ENCODE measurements around the gene MYMX. TPM values are rescaled to one million over a fixed set of nuclear protein-coding genes. Genes with fewer than 3 reads are reported as not detected.

Gene MYMX
- total RNA-seq, 1 experiment from 2014 or later = not detected

DNA sequence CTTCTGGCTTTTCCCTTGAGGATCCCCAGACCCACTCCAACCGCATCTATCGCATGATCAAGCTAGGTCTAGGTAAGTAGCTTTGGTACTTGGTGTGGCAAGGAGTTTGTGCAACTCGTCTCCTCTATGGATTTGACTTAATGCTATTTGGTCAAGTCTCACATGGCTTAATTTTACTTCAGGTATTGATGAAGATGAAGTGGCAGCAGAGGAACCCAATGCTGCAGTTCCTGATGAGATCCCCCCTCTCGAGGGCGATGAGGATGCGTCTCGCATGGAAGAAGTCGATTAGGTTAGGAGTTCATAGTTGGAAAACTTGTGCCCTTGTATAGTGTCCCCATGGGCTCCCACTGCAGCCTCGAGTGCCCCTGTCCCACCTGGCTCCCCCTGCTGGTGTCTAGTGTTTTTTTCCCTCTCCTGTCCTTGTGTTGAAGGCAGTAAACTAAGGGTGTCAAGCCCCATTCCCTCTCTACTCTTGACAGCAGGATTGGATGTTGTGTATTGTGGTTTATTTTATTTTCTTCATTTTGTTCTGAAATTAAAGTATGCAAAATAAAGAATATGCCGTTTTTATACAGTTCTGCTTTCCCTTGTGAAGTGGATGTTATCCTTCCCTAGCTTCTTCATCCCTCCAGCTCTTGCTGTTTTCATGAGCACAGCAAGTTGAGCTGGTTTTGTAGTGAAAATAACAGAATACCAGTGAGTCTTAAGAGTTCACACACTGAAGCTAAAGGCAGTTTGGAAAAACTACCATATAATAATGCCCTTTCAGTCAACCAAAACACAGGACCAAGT lies 36.8 kb downstream of the MYMX start:
- POLR2A ChIA-PET = interaction anchor here (0.5 kb wide), 1 partner anchor 30 kb away, joined by 5 read pairs; no protein-coding TSS in a partner anchor
- TSS peak; percentile 3 for BruUV-seq (replicated peaks)
- H3K36me3 Mint-ChIP-seq (ENCODE audit: insufficient read depth, unreplicated experiment) = peaks cover 100% of the 10 kb centered on the region
- peaks cover 35% of the 10 kb centered on the region for H3K4me1 Mint-ChIP-seq (ENCODE audit: low read depth, unreplicated experiment)
- H3K4me3 Mint-ChIP-seq (ENCODE audit: unreplicated experiment) = no peak overlapping the region
- peak; percentile 80 to 84 for DNase-seq
- no peak overlapping the region for H3K4me3 ChIP-seq (ENCODE audit: low read depth, low read length)
- TF ChIP-seq, protein P1, sequence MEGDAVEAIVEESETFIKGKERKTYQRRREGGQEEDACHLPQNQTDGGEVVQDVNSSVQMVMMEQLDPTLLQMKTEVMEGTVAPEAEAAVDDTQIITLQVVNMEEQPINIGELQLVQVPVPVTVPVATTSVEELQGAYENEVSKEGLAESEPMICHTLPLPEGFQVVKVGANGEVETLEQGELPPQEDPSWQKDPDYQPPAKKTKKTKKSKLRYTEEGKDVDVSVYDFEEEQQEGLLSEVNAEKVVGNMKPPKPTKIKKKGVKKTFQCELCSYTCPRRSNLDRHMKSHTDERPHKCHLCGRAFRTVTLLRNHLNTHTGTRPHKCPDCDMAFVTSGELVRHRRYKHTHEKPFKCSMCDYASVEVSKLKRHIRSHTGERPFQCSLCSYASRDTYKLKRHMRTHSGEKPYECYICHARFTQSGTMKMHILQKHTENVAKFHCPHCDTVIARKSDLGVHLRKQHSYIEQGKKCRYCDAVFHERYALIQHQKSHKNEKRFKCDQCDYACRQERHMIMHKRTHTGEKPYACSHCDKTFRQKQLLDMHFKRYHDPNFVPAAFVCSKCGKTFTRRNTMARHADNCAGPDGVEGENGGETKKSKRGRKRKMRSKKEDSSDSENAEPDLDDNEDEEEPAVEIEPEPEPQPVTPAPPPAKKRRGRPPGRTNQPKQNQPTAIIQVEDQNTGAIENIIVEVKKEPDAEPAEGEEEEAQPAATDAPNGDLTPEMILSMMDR (IDR thresholded peaks at IDR 0.05; ENCODE audit: insufficient read depth in 1 of 2, low read depth in 1 of 2, low read length in 1 of 2, severe bottlenecking in 1 of 2, unreplicated experiment in 1 of 2) = peak; percentile 59 to 75
- CTCF ChIA-PET = interaction anchor here (1.5 to 1.9 kb wide), 2 partner anchors 29 to 81 kb away, joined by 3 to 6 read pairs; partner anchors contain the start of gene SLC29A1
- no peaks in the 10 kb centered on the region for H3K27me3 Mint-ChIP-seq (ENCODE audit: insufficient read depth, unreplicated experiment)
- no peaks in the 10 kb centered on the region for H3K27me3 ChIP-seq (replicated peaks; ENCODE audit: control insufficient read depth, insufficient read depth, low read length)
- no peaks in the 10 kb centered on the region for H3K9me3 Mint-ChIP-seq (ENCODE audit: unreplicated experiment)
- peaks cover 14% of the 10 kb centered on the region for H3K36me3 ChIP-seq (ENCODE audit: control insufficient read depth, insufficient read depth, low read length)
- intact Hi-C loops (cut with micrococcal nuclease; ENCODE audit: unreplicated experiment) = no loop called here
- peaks cover 18% of the 10 kb centered on the region for H3K4me1 ChIP-seq
- H3K9me3 ChIP-seq = no peaks in the 10 kb centered on the region
- H3K27ac Mint-ChIP-seq (ENCODE audit: unreplicated experiment) = no peak overlapping the region

DNA sequence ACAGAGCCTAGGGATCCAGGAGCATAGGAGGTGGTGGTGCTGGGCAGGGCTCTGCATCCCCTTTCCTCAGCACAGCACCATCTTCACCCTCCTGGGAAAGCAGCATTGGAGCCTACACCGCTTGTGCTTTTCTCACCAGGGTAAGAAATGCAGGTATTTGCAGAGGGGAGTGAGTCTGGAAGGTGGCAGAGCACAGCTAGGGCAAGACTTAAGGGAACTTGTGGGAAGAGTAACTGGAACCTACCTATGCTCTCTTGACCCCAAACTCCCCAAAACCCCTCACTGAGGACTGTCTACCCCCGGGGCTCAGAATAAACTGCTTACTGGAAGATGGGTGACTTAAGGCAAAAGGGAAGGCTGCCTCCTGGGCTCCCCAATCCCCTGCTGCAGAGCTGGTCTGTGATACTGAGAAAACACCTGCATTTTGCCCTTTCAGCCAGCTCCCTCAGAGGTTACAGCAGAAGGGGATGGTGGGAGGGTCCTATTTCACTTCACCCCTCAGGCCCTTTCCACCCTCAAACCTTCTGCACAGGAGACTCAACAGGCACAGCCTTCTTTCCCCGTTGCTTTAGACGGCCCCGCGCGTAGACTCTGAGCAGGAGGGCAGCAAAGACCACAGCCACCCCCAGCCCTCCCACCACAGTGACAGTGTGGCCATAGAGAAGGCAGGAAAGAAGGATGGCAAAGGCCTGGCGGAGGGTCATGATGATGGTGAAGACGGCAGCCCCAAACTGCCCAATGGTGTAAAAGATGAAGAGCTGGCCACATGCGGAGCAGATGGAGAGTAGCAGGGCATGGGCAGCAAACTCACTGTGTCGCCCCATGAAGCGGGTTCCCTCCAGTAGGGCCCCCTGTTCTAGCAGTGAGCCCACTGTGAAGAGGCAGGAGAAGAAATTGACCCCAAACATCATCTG lies 37.7 kb downstream of the MYMX start:
- POLR2A ChIA-PET = interaction anchor here (0.5 kb wide), 1 partner anchor 31 kb away, joined by 5 read pairs; no protein-coding TSS in a partner anchor
- H3K4me1 Mint-ChIP-seq (ENCODE audit: low read depth, unreplicated experiment) = peaks cover 35% of the 10 kb centered on the region
- peaks cover 11% of the 10 kb centered on the region for H3K4me1 ChIP-seq
- peaks cover 91% of the 10 kb centered on the region for H3K36me3 Mint-ChIP-seq (ENCODE audit: insufficient read depth, unreplicated experiment)
- H3K27me3 ChIP-seq (replicated peaks; ENCODE audit: control insufficient read depth, insufficient read depth, low read length) = no peaks in the 10 kb centered on the region
- H3K9me3 Mint-ChIP-seq (ENCODE audit: unreplicated experiment) = no peaks in the 10 kb centered on the region
- CTCF ChIA-PET = interaction anchor here (0.6 to 3.4 kb wide), 5 partner anchors 15 to 158 kb away, joined by 3 to 18 read pairs (median 3); partner anchors contain the start of genes SLC29A1 and TMEM151B
- H3K9me3 ChIP-seq = no peaks in the 10 kb centered on the region
- TF ChIP-seq, protein P1 (IDR thresholded peaks at IDR 0.05; ENCODE audit: insufficient read depth in 1 of 2, low read depth in 1 of 2, low read length in 1 of 2, severe bottlenecking in 1 of 2, unreplicated experiment in 1 of 2) = no peak
- H3K27me3 Mint-ChIP-seq (ENCODE audit: insufficient read depth, unreplicated experiment) = no peaks in the 10 kb centered on the region
- H3K36me3 ChIP-seq (ENCODE audit: control insufficient read depth, insufficient read depth, low read length) = peaks cover 14% of the 10 kb centered on the region
- H3K4me3 ChIP-seq (ENCODE audit: low read depth, low read length) = no peak overlapping the region
- no peak overlapping the region for H3K4me3 Mint-ChIP-seq (ENCODE audit: unreplicated experiment)
- BruUV-seq (replicated peaks) = TSS peak; percentile 30
- DNase-seq = no peak
- H3K27ac Mint-ChIP-seq (ENCODE audit: unreplicated experiment) = peak overlapping the region; percentile 42
- intact Hi-C loops (cut with micrococcal nuclease; ENCODE audit: unreplicated experiment) = no loop called here
